SK-N-SH treated with all-trans-retinoic acid at 6 μM for 48 hours (cell line): ENCODE results near the gene GRID1.

Source experiments
- ATAC-seq: fragments of 200-7000 bp; cut with Tn5 transposase; 3 replicates; pipeline ENCODE4 v1.9.1; 2020; ENCODE audit warnings: mild to moderate bottlenecking, moderate library complexity
- ARNTL ChIP-seq: fragments of 450-650 bp; formaldehyde crosslinking; IDR thresholded peaks from 2 replicates; pipeline ENCODE4 v1.5.0; 2020; ENCODE audit warnings: low read depth, mild to moderate bottlenecking, moderate library complexity, borderline replicate concordance
- CREB5 ChIP-seq: fragments of 250-450 bp; sonication (Bioruptor Pico); IDR thresholded peaks from 2 replicates; pipeline ENCODE4 v1.5.1; 2020; ENCODE audit warnings: low read depth, mild to moderate bottlenecking, moderate library complexity
- CSDC2 ChIP-seq: fragments of 250-450 bp; sonication (Bioruptor Pico); IDR thresholded peaks from 2 replicates; pipeline ENCODE4 v1.5.0; 2020; ENCODE audit warnings: mild to moderate bottlenecking, moderate library complexity
- CSRNP3 ChIP-seq: fragments of 250-450 bp; sonication (Bioruptor Pico); IDR thresholded peaks from 2 replicates; pipeline ENCODE4 v1.5.1; 2021; ENCODE audit warnings: mild to moderate bottlenecking, moderate library complexity
- ESRRG ChIP-seq: fragments of 250-450 bp; sonication (Bioruptor Pico); IDR thresholded peaks from 2 replicates; pipeline ENCODE4 v1.6.1; 2021; ENCODE audit warnings: mild to moderate bottlenecking
- PATZ1 ChIP-seq: fragments of 250-450 bp; sonication (Bioruptor Pico); IDR thresholded peaks from 2 replicates; pipeline ENCODE4 v1.8.0; 2020; ENCODE audit warnings: mild to moderate bottlenecking, moderate library complexity, borderline replicate concordance
- POU6F1 ChIP-seq: fragments of 250-450 bp; sonication (Bioruptor Pico); IDR thresholded peaks from 2 replicates; pipeline ENCODE4 v1.8.0; 2021; ENCODE audit warnings: low read depth, mild to moderate bottlenecking, moderate library complexity, borderline replicate concordance
- PPARA ChIP-seq: fragments of 250-450 bp; sonication (Bioruptor Pico); IDR thresholded peaks from 2 replicates; pipeline ENCODE4 v1.5.0; 2020; ENCODE audit warnings: mild to moderate bottlenecking, borderline replicate concordance
- RARB ChIP-seq: fragments of 250-450 bp; sonication (Bioruptor Pico); IDR thresholded peaks from 2 replicates; pipeline ENCODE4 v1.8.0; 2021; ENCODE audit warnings: mild to moderate bottlenecking, moderate library complexity
- TCF4 ChIP-seq: fragments of 250-450 bp; sonication (Bioruptor Pico); IDR thresholded peaks from 2 replicates; pipeline ENCODE4 v1.8.0; 2021; ENCODE audit warnings: mild to moderate bottlenecking, moderate library complexity, borderline replicate concordance
- TOX ChIP-seq: fragments of 250-450 bp; sonication (Bioruptor Pico); IDR thresholded peaks from 2 replicates; pipeline ENCODE4 v1.8.0; 2021; ENCODE audit warnings: mild to moderate bottlenecking, moderate library complexity, borderline replicate concordance
- ZC3H10 ChIP-seq: fragments of 250-450 bp; sonication (Bioruptor Pico); IDR thresholded peaks from 2 replicates; pipeline ENCODE4 v1.5.1; 2021; ENCODE audit warnings: mild to moderate bottlenecking, moderate library complexity
- ZFP3 ChIP-seq: fragments of 250-450 bp; sonication (Bioruptor Pico); IDR thresholded peaks from 2 replicates; pipeline ENCODE4 v1.5.0; 2020; ENCODE audit warnings: mild to moderate bottlenecking, moderate library complexity
- ZNF565 ChIP-seq: fragments of 450-650 bp; formaldehyde crosslinking; conservative IDR thresholded peaks from 2 replicates; pipeline ENCODE4 v1.5.0; 2020; ENCODE audit warnings: low read depth, mild to moderate bottlenecking, moderate library complexity
- ZNF70 ChIP-seq: fragments of 450-650 bp; formaldehyde crosslinking; IDR thresholded peaks from 2 replicates; pipeline ENCODE4 v1.5.0; 2020; ENCODE audit warnings: mild to moderate bottlenecking, moderate library complexity
- ZNF8 ChIP-seq: fragments of 450-650 bp; formaldehyde crosslinking; IDR thresholded peaks from 2 replicates; pipeline ENCODE4 v1.5.0; 2020; ENCODE audit warnings: mild to moderate bottlenecking, moderate library complexity

GRID1 gene

GRCh38 chr10:86023931-86024280, 342.7 kb downstream of the GRID1 start (continued):
- TF ChIP-seq CSDC2 (CRISPR knock-in tag): no peak
- no peak for TF ChIP-seq RARB
- TF ChIP-seq PPARA (CRISPR knock-in tag): no peak

GRCh38 chr10:86023336-86023735, 343.3 kb downstream of the GRID1 start:
- no peak for ATAC-seq
- no peak for TF ChIP-seq CREB5
- TF ChIP-seq RARB: no peak
- no peak for TF ChIP-seq CSRNP3 (CRISPR knock-in tag)
- TF ChIP-seq CSDC2 (CRISPR knock-in tag): no peak
- no peak for TF ChIP-seq ZNF565 (CRISPR knock-in tag)
- TF ChIP-seq ZFP3 (CRISPR knock-in tag): no peak
- TF ChIP-seq ZNF70 (CRISPR knock-in tag): no peak
- TF ChIP-seq POU6F1: no peak

GRCh38 chr10:86022906-86023305, 343.7 kb downstream of the GRID1 start:
- ATAC-seq: no peak
- TF ChIP-seq RARB (no peak), PATZ1 (CRISPR knock-in tag) (no peak), ZFP3 (CRISPR knock-in tag) (no peak), TCF4 (CRISPR knock-in tag) (no peak), ZNF8 (no peak)

- TF ChIP-seq RARB (no peak), ZC3H10 (no peak), ZNF565 (CRISPR knock-in tag) (no peak), CREB5 (no peak), TCF4 (CRISPR knock-in tag) (no peak), CSRNP3 (CRISPR knock-in tag) (no peak), PATZ1 (CRISPR knock-in tag) (no peak), ARNTL (CRISPR knock-in tag) (no peak), TOX (CRISPR knock-in tag) (no peak), ESRRG (CRISPR knock-in tag) (no peak), ZNF70 (CRISPR knock-in tag) (no peak)
- ATAC-seq: no peak
Observed at GRCh38 chr10:86020134-86020533, 346.5 kb downstream of the GRID1 start.
